HepG2 (cell line): ENCODE data around the gene CAB39. TPM values are rescaled to one million over a fixed set of nuclear protein-coding genes. Genes with fewer than 3 reads are reported as not detected.
A peak's percentile ranks its signal among the peaks of the same experiment; 100 is the strongest.

Experiments
- ATAC-seq: fragments of 200-7000 bp; cut with Tn5 transposase; 3 replicates; pipeline ENCODE4 v1.9.1; 2020; ENCODE audit warnings: mild to moderate bottlenecking, moderate library complexity
- BruUV-seq: library from RNA; stranded (reverse); fragments of 400-500 nt; replicated peaks from 2 replicates; lab custom pipeline; 2021; lab: Mats Ljungman, UMichigan
- CTCF ChIA-PET: fragments of 300-600 bp; formaldehyde crosslinking; extraction: SDS; loops from one replicate; lab custom pipeline; 2021; ENCODE audit warnings: low total read pairs, inconsistent platforms, low intra/inter-chr PET ratio; lab: Yijun Ruan, JAX
- POLR2A ChIA-PET: fragments of 350-600 bp; sonication (Branson Sonifier 250); formaldehyde crosslinking; loops from one replicate; lab custom pipeline; 2020; ENCODE audit warnings: antibody characterized with exemption, inconsistent platforms; lab: Yijun Ruan, JAX
- DNase-seq: peaks from one replicate; pipeline ENCODE4 v3.0.0-alpha.2; 2015; ENCODE audit warnings: low spot score
- FAIRE-seq: peaks from 3 replicates; lab custom pipeline; 2011; peaks lifted over from hg19 to GRCh38; lab: Jason Lieb, UNC
- H2AFZ ChIP-seq: one replicate; pipeline ENCODE4 v1.6.1; 2011; ENCODE audit warnings: low read length, inconsistent platforms
- H3K27ac ChIP-seq: fragments of 300-600 bp; 3 replicates; pipeline ENCODE4 v1.8.0; 2011; ENCODE audit warnings: mixed run types, mild to moderate bottlenecking, mixed read lengths, low read length, inconsistent platforms; ENCODE audit not compliant: insufficient read depth; ENCODE audit errors: extremely low read length
- H3K27me3 ChIP-seq, 2 experiments: fragments of 200-600 bp in 1 of 2; 2 replicates in 1 of 2; 3 replicates in 1 of 2; pipeline versions ENCODE4 v1.6.0 to v1.8.0; 2011; ENCODE audit warnings: low read length in 2 of 2, mild to moderate bottlenecking in 2 of 2, moderate library complexity in 2 of 2, inconsistent platforms in 1 of 2; ENCODE audit not compliant: insufficient read depth in 2 of 2, control insufficient read depth in 1 of 2
- H3K36me3 ChIP-seq, 2 experiments: fragments of 200-600 bp in 1 of 2; replicated peaks in 1 of 2; 2 replicates in 1 of 2; 3 replicates in 1 of 2; pipeline versions ENCODE4 v1.5.1 to v1.8.0; 2011; ENCODE audit warnings: low read length in 2 of 2, inconsistent platforms in 1 of 2; ENCODE audit not compliant: insufficient read depth in 2 of 2, control insufficient read depth in 1 of 2
- H3K4me1 ChIP-seq: 2 replicates; pipeline ENCODE4 v1.5.1; 2012; ENCODE audit warnings: low read length, inconsistent platforms; ENCODE audit not compliant: insufficient read depth
- H3K4me2 ChIP-seq: 2 replicates; pipeline ENCODE4 v1.6.0; 2011; ENCODE audit warnings: low read depth, low read length, inconsistent platforms
- H3K4me3 ChIP-seq, 3 experiments: fragments of 200-600 bp in 1 of 3; sonication (generic), shearing (Covaris generic) in 1 of 3; replicated peaks in 1 of 3; 2 replicates each; pipeline ENCODE4 v1.5.1; 2011 to 2016; ENCODE audit warnings: low read length in 3 of 3, inconsistent platforms in 2 of 3, low read depth in 2 of 3, mild to moderate bottlenecking in 2 of 3, control low read depth in 1 of 3, mixed read lengths in 1 of 3; ENCODE audit not compliant: insufficient read depth in 1 of 3
- H3K79me2 ChIP-seq: one replicate; pipeline ENCODE4 v1.6.1; 2011; ENCODE audit warnings: low read length, inconsistent platforms; ENCODE audit not compliant: insufficient read depth
- H3K9ac ChIP-seq: 2 replicates; pipeline ENCODE4 v1.6.0; 2011; ENCODE audit warnings: mild to moderate bottlenecking, low read depth, low read length, inconsistent platforms; ENCODE audit not compliant: insufficient read depth
- H3K9me3 ChIP-seq: 2 replicates; pipeline ENCODE4 v1.5.1; 2012; ENCODE audit warnings: mild to moderate bottlenecking, low read length
- H4K20me1 ChIP-seq: 2 replicates; pipeline ENCODE4 v1.6.0; 2011; ENCODE audit warnings: inconsistent platforms, mild to moderate bottlenecking, low read length, moderate library complexity; ENCODE audit not compliant: insufficient read depth
- ASH2L ChIP-seq: fragments of 300-600, 200-600 bp; sonication (generic); IDR thresholded peaks from 2 replicates; pipeline ENCODE4 v1.7.0; 2017; ENCODE audit warnings: low read depth, mild to moderate bottlenecking, moderate library complexity, mixed read lengths, low read length; ENCODE audit not compliant: insufficient read length
- CENPX ChIP-seq: sonication (generic); formaldehyde crosslinking; IDR thresholded peaks from 2 replicates; pipeline ENCODE4 v1.9.0; 2021; ENCODE audit warnings: mild to moderate bottlenecking, missing genetic modification reagents, moderate library complexity
- CREM ChIP-seq, 2 experiments: sonication (generic) in 1 of 2; formaldehyde crosslinking in 1 of 2; IDR thresholded peaks; 2 replicates each; pipeline versions ENCODE4 v1.4.0 to v1.6.1; 2016 to 2020; ENCODE audit warnings: antibody characterized with exemption in 1 of 2, mild to moderate bottlenecking in 1 of 2, missing genetic modification reagents in 1 of 2
- FOXK1 ChIP-seq: sonication (generic); formaldehyde crosslinking; IDR thresholded peaks from 2 replicates; pipeline ENCODE4 v1.4.0; 2020; ENCODE audit warnings: low read depth, missing genetic modification reagents, borderline replicate concordance
- KDM3A ChIP-seq: IDR thresholded peaks from 2 replicates; pipeline ENCODE4 v1.6.1; 2018; ENCODE audit warnings: low read depth, missing compliant biosample characterization
- PREB ChIP-seq: sonication (generic); formaldehyde crosslinking; IDR thresholded peaks from 2 replicates; pipeline ENCODE4 v1.4.0; 2020; ENCODE audit warnings: missing genetic modification reagents
- SNAPC5 ChIP-seq: sonication (generic); formaldehyde crosslinking; IDR thresholded peaks from 2 replicates; pipeline ENCODE4 v1.8.1; 2023; ENCODE audit warnings: mild to moderate bottlenecking, missing genetic modification reagents, borderline replicate concordance
- SOX5 ChIP-seq: IDR thresholded peaks from 2 replicates; pipeline ENCODE4 v1.6.1; 2016; ENCODE audit warnings: borderline replicate concordance
- SP4 ChIP-seq: sonication (generic); formaldehyde crosslinking; IDR thresholded peaks from 2 replicates; pipeline ENCODE4 v1.8.1; 2023; ENCODE audit warnings: mild to moderate bottlenecking, missing genetic modification reagents
- TSC22D2 ChIP-seq: sonication (generic); formaldehyde crosslinking; IDR thresholded peaks from 2 replicates; pipeline ENCODE4 v1.5.1; 2020; ENCODE audit warnings: missing genetic modification reagents, mild to moderate bottlenecking, borderline replicate concordance
- U2AF1 ChIP-seq: fragments of 200-400 bp; formaldehyde crosslinking; optimal IDR thresholded peaks from 2 replicates; pipeline ENCODE3; 2017; ENCODE audit warnings: mild to moderate bottlenecking, low read depth, low read length
- ZNF329 ChIP-seq: sonication (generic); formaldehyde crosslinking; IDR thresholded peaks from 2 replicates; pipeline ENCODE4 v1.9.0; 2021; ENCODE audit warnings: low read depth, mild to moderate bottlenecking, missing genetic modification reagents
- ZNF530 ChIP-seq: sonication (generic); formaldehyde crosslinking; IDR thresholded peaks from 2 replicates; pipeline ENCODE4 v1.5.0; 2020; ENCODE audit warnings: low read depth, mild to moderate bottlenecking, missing genetic modification reagents
- ZNF615 ChIP-seq: sonication (generic); formaldehyde crosslinking; IDR thresholded peaks from 2 replicates; pipeline ENCODE4 v1.5.0; 2020; ENCODE audit warnings: mild to moderate bottlenecking, missing genetic modification reagents, borderline replicate concordance
- ZNF639 ChIP-seq: conservative IDR thresholded peaks from 2 replicates; pipeline ENCODE4 v1.6.1; 2018; ENCODE audit warnings: missing genetic modification reagents
- ZNF7 ChIP-seq: IDR thresholded peaks from 2 replicates; pipeline ENCODE4 v1.6.1; 2016; ENCODE audit warnings: missing biosample characterization, missing genetic modification reagents
- ZNF710 ChIP-seq: sonication (generic); formaldehyde crosslinking; IDR thresholded peaks from 2 replicates; pipeline ENCODE4 v1.5.0; 2020; ENCODE audit warnings: mild to moderate bottlenecking, missing genetic modification reagents, borderline replicate concordance
- ZSCAN21 ChIP-seq: sonication (generic); formaldehyde crosslinking; IDR thresholded peaks from 2 replicates; pipeline ENCODE4 v1.8.0; 2022; ENCODE audit warnings: mild to moderate bottlenecking, missing genetic modification reagents, moderate library complexity, borderline replicate concordance
- WGBS: methylation state at CpG from one replicate; pipeline ENCODE4 v1.1.6; 2017; ENCODE audit warnings: low lambda C conversion rate; 5-methylcytosine and 5-hydroxymethylcytosine counted together
- in situ Hi-C: cut with HindIII; loops from 2 replicates; pipeline ENCODE4 v1.10.0; 2017; ENCODE audit warnings: low pct_unique_long_range_greater_than_20kb; ENCODE audit not compliant: extremely low pct_ligation_motif_present
- intact Hi-C: fragments of 100-400 bp; cut with micrococcal nuclease; formaldehyde crosslinking; loops from one replicate; pipeline ENCODE4 v1.10.0; 2022; ENCODE audit not compliant: unreplicated experiment
- polyA plus RNA-seq, 8 experiments: library from polyadenylated mRNA; depleted of rRNA in 3 of 8; stranded (reverse) in 7 of 8; unstranded in 1 of 8; fragments of >200 nt; fragmentation: Illumina TruSeq in 4 of 8; extraction: Trizol in 4 of 8; gene quantifications; 2 replicates each; pipeline versions ENCODE4 v1.2.1 to v1.2.3, GENCODE V29; 2011 to 2016; ENCODE audit warnings: low read depth in 4 of 8, missing spikeins in 1 of 8, mixed read lengths in 1 of 8; ENCODE audit not compliant: insufficient read depth in 1 of 8
- total RNA-seq, 5 experiments: library from RNA; depleted of rRNA; stranded (reverse); fragments of >200 nt; fragmentation: Illumina TruSeq; extraction: Trizol; gene quantifications; 2 replicates each; pipeline ENCODE4 v1.2.3, GENCODE V29; 2016; ENCODE audit warnings: low read depth in 1 of 5

CAB39 gene
- total and polyA plus RNA-seq, 2 of the 13 experiments (the other 11 are each of a cell fraction or from before 2014, with no cell fraction given): 19.3 to 45.3 TPM

- TF ChIP-seq PREB (CRISPR knock-in tag) (no peak), ZNF639 (CRISPR knock-in tag) (no peak)
- TF ChIP-seq, all 625 proteins: peak for 0
These were observed 139.5 kb downstream of the CAB39 start (continued) for GRCh38 chr2:230852113-230852512.

- intact Hi-C loops (loop anchor here (10.0 kb wide), 1 partner anchor 193 kb away; the partner anchor contains the start of gene PSMD1), in situ Hi-C loops (no loop called here)
- Histone ChIP-seq H3K79me2 (no peaks in the 10 kb centered on the region), H3K36me3 (no peaks in the 10 kb centered on the region), H3K9ac (no peak overlapping the region), H4K20me1 (peaks cover 2% of the 10 kb centered on the region; the same call in 1 of the 2 replicates), H3K4me2 (peak overlapping the region; percentile 20; the same call in 1 of the 2 replicates), H3K4me3 (no peak overlapping the region; a peak in 1 of 6 replicates), H2AFZ (no peak overlapping the region), H3K27ac (no peak overlapping the region), H3K9me3 (no peaks in the 10 kb centered on the region), H3K27me3 (peaks cover 0 to 24% of the 10 kb centered on the region in 2 experiments; a peak in 2 of 5 replicates), H3K4me1 (peaks cover 20% of the 10 kb centered on the region)
- FAIRE-seq (no peak), DNase-seq (no peak), ATAC-seq (no peak)
- ChIA-PET POLR2A (no interaction called here), CTCF (no interaction called here)
- BruUV-seq: no TSS peak
- WGBS: 17% methylated on average over 13 of the region's 13 CpGs
- TF ChIP-seq KDM3A (CRISPR knock-in tag) (no peak), ZNF7 (no peak), ASH2L (no peak), SP4 (CRISPR knock-in tag) (no peak), SNAPC5 (CRISPR knock-in tag) (no peak), FOXK1 (no peak), ZNF530 (no peak), CENPX (CRISPR knock-in tag) (no peak), U2AF1 (no peak), ZSCAN21 (CRISPR knock-in tag) (no peak), ZNF329 (no peak), ZNF615 (CRISPR knock-in tag) (no peak), SOX5 (CRISPR knock-in tag) (no peak), CREM (IDR thresholded peaks at IDR 0.05) (no peak), CREM (CRISPR knock-in tag; IDR thresholded peaks at IDR 0.05) (no peak), TSC22D2 (CRISPR knock-in tag) (no peak), ZNF710 (no peak)
These were observed 149.1 kb downstream of the CAB39 start for GRCh38 chr2:230861552-230862255.
